Measurements from ENCODE around the gene PVR. TPM values are rescaled to one million over a fixed set of nuclear protein-coding genes. Genes with fewer than 3 reads are reported as not detected.

The PVR gene
- total RNA-seq, 1 donor from 2014 or later = 15.7 TPM

DNA sequence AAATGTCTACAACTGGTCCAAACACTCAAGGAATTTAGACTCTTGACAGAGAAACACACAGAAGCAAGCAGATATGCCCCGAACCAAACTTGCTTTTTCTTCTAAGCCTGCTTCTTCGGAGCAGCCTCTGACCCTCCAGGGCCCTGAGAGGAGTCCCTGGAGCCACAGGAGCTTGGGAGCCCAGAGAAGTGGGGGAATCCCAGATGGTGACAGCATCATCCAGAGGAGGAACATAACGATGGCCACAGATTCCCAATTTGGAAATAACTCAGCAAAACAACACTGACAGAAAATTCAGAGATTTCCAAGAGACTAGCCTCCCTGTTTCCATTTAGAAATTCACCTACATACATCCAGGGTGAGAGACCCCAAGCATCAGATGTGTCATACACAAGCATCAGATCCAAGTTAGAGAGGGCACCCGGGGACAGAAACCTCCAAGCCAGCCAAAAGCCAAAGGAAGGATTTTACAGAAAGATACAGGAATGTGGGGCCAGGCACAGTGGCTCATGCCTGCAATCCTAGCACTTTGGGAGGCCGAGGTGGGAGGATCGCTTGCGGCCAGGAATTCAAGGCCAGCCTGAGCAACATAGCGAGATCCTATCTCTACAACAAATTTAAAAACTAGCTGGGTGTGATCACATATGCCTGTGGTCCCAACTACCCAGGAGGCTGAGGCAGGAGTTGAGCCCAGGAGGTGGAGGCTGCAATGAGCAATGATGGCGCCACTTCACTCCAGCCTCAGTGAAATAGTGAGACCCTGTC is 2.0 kb upstream of the PVR start:
- Histone ChIP-seq H3K9ac (ENCODE audit: low read depth in 1 of 3, low read length in 3 of 3) (no peak overlapping the region), H3K4me1 (ENCODE audit: control insufficient read depth in 3 of 3, insufficient read depth in 3 of 3, low read length in 3 of 3) (peaks cover 13 to 35% (median 26%) of the 10 kb centered on the region in 3 donors), H3K27ac (ENCODE audit: low read depth, low read length) (no peak overlapping the region), H3K27me3 (ENCODE audit: control insufficient read depth in 3 of 3, insufficient read depth in 3 of 3, low read length in 3 of 3) (no peaks in the 10 kb centered on the region), H3K4me3 (ENCODE audit: low read length in 3 of 3) (no peak overlapping the region), H3K9me3 (ENCODE audit: control insufficient read depth in 3 of 3, low read length in 3 of 3) (no peaks in the 10 kb centered on the region), H3K36me3 (ENCODE audit: control insufficient read depth in 3 of 3, insufficient read depth in 3 of 3, low read length in 3 of 3) (peaks cover 0 to 2% (median 0%) of the 10 kb centered on the region in 3 donors)

DNA sequence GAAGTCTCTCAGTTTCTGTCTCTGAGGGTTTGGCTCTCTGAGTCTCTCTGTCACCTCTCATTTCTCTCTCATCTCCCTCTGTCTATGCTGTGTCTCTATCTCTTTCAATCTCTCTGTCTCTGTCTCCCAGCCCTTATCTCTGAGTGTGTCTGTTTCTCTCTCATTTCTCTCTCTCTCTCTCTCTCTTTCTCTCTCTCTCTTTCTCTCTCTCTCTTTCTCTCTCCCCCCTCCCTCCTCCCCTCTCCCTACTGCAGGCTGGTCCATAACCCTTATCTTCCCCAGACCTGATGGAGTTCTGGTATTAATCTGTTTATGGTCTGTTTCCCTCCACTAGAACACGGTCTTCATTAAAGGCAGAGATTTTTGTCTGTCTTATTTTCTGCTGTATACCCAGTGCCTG is 1.3 kb upstream of the PVR start:
- no peaks in the 10 kb centered on the region for H3K27me3 ChIP-seq (ENCODE audit: control insufficient read depth in 3 of 3, insufficient read depth in 3 of 3, low read length in 3 of 3)
- H3K9ac ChIP-seq (ENCODE audit: low read depth in 1 of 3, low read length in 3 of 3) = no peak overlapping the region
- no peak overlapping the region for H3K27ac ChIP-seq (ENCODE audit: low read depth, low read length)
- H3K4me3 ChIP-seq (ENCODE audit: low read length in 3 of 3) = no peak overlapping the region
- H3K36me3 ChIP-seq (ENCODE audit: control insufficient read depth in 3 of 3, insufficient read depth in 3 of 3, low read length in 3 of 3) = peaks cover 0 to 2% (median 2%) of the 10 kb centered on the region in 3 donors
- H3K4me1 ChIP-seq (ENCODE audit: control insufficient read depth in 3 of 3, insufficient read depth in 3 of 3, low read length in 3 of 3) = peaks cover 18 to 39% (median 30%) of the 10 kb centered on the region in 3 donors
- no peaks in the 10 kb centered on the region for H3K9me3 ChIP-seq (ENCODE audit: control insufficient read depth in 3 of 3, low read length in 3 of 3)

- Histone ChIP-seq H3K36me3 (ENCODE audit: control insufficient read depth in 3 of 3, insufficient read depth in 3 of 3, low read length in 3 of 3) (peaks cover 0 to 3% (median 2%) of the 10 kb centered on the region in 3 donors), H3K4me1 (ENCODE audit: control insufficient read depth in 3 of 3, insufficient read depth in 3 of 3, low read length in 3 of 3) (peaks cover 36 to 57% (median 46%) of the 10 kb centered on the region in 3 donors), H3K9ac (ENCODE audit: low read depth in 1 of 3, low read length in 3 of 3) (peak overlapping the region; percentile 81 to 90 (median 85)), H3K4me3 (ENCODE audit: low read length in 3 of 3) (peak overlapping the region; percentile 86 to 94 (median 91)), H3K27ac (ENCODE audit: low read depth, low read length) (peak overlapping the region; percentile 87), H3K27me3 (ENCODE audit: control insufficient read depth in 3 of 3, insufficient read depth in 3 of 3, low read length in 3 of 3) (no peaks in the 10 kb centered on the region), H3K9me3 (ENCODE audit: control insufficient read depth in 3 of 3, low read length in 3 of 3) (no peaks in the 10 kb centered on the region)
These were observed 799 bp downstream of the PVR start for GRCh38 chr19:44644402-44645016.

DNA sequence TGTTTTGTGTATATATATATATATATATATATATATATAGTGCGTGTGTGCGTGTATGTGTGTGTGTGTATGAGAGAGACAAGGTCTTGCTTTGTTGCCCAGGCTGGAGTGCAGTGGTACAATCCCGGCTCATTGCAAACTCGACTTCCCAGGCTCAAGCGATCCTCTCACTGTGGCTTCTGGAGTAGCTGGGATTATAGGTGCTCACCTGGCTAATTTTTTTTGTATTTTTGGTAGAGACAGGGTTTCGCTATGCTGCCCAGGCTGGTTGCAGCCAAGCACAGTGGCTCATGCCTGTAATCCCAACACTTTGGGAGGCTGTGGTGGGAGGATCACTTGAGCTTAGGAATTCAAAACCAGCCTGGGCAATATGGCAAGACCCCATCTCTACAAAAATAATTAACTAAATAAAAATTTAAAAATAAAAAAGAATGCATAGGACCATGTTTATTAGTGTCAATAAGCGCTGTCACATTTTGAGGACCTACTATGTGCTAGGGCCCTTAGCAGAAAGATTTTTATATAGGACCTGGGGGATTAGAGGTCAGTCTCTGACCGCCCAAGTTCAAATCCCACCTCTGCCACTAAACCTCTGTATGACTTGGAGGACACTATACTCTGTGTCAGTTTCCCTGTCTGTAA is 1.8 kb downstream of the PVR start:
- H3K4me3 ChIP-seq (ENCODE audit: low read length in 3 of 3) = no peak overlapping the region
- H3K27ac ChIP-seq (ENCODE audit: low read depth, low read length) = no peak overlapping the region
- H3K9me3 ChIP-seq (ENCODE audit: control insufficient read depth in 3 of 3, low read length in 3 of 3) = no peaks in the 10 kb centered on the region

GRCh38 chr19:44646049-44646416 is 2.3 kb downstream of the PVR start:
- H3K9me3 ChIP-seq (ENCODE audit: control insufficient read depth in 3 of 3, low read length in 3 of 3) = no peaks in the 10 kb centered on the region
- peaks cover 36 to 57% (median 39%) of the 10 kb centered on the region in 3 donors for H3K4me1 ChIP-seq (ENCODE audit: control insufficient read depth in 3 of 3, insufficient read depth in 3 of 3, low read length in 3 of 3)
- H3K4me3 ChIP-seq (ENCODE audit: low read length in 3 of 3) = no peak overlapping the region
- no peak overlapping the region for H3K27ac ChIP-seq (ENCODE audit: low read depth, low read length)
- H3K9ac ChIP-seq (ENCODE audit: low read depth in 1 of 3, low read length in 3 of 3) = no peak overlapping the region
- H3K27me3 ChIP-seq (ENCODE audit: control insufficient read depth in 3 of 3, insufficient read depth in 3 of 3, low read length in 3 of 3) = no peaks in the 10 kb centered on the region
- peaks cover 13 to 16% (median 15%) of the 10 kb centered on the region in 3 donors for H3K36me3 ChIP-seq (ENCODE audit: control insufficient read depth in 3 of 3, insufficient read depth in 3 of 3, low read length in 3 of 3)

More for the DNA sequence above, 1.8 kb downstream of the PVR start:
- H3K27me3 ChIP-seq (ENCODE audit: control insufficient read depth in 3 of 3, insufficient read depth in 3 of 3, low read length in 3 of 3) = no peaks in the 10 kb centered on the region
- H3K9ac ChIP-seq (ENCODE audit: low read depth in 1 of 3, low read length in 3 of 3) = no peak overlapping the region
- H3K36me3 ChIP-seq (ENCODE audit: control insufficient read depth in 3 of 3, insufficient read depth in 3 of 3, low read length in 3 of 3) = peaks cover 10 to 12% (median 11%) of the 10 kb centered on the region in 3 donors
- peaks cover 41 to 62% (median 42%) of the 10 kb centered on the region in 3 donors for H3K4me1 ChIP-seq (ENCODE audit: control insufficient read depth in 3 of 3, insufficient read depth in 3 of 3, low read length in 3 of 3)

DNA sequence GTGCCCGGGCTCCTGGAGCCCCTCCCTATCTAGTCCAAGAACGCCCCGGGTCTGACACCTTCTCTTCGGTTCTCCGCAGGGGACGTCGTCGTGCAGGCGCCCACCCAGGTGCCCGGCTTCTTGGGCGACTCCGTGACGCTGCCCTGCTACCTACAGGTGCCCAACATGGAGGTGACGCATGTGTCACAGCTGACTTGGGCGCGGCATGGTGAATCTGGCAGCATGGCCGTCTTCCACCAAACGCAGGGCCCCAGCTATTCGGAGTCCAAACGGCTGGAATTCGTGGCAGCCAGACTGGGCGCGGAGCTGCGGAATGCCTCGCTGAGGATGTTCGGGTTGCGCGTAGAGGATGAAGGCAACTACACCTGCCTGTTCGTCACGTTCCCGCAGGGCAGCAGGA is 3.4 kb downstream of the PVR start:
- H3K4me1 ChIP-seq (ENCODE audit: control insufficient read depth in 3 of 3, insufficient read depth in 3 of 3, low read length in 3 of 3) = peaks cover 31 to 57% (median 39%) of the 10 kb centered on the region in 3 donors
- peak overlapping the region; percentile 52 for H3K27ac ChIP-seq (ENCODE audit: low read depth, low read length)
- no peaks in the 10 kb centered on the region for H3K27me3 ChIP-seq (ENCODE audit: control insufficient read depth in 3 of 3, insufficient read depth in 3 of 3, low read length in 3 of 3)
- H3K9me3 ChIP-seq (ENCODE audit: control insufficient read depth in 3 of 3, low read length in 3 of 3) = no peaks in the 10 kb centered on the region
- peaks cover 20 to 22% (median 21%) of the 10 kb centered on the region in 3 donors for H3K36me3 ChIP-seq (ENCODE audit: control insufficient read depth in 3 of 3, insufficient read depth in 3 of 3, low read length in 3 of 3)
- peak overlapping the region in 2 of 3 donors; percentile 55 to 68 for H3K9ac ChIP-seq (ENCODE audit: low read depth in 1 of 3, low read length in 3 of 3)
- H3K4me3 ChIP-seq (ENCODE audit: low read length in 3 of 3) = peak overlapping the region; percentile 23 to 58 (median 55)

DNA sequence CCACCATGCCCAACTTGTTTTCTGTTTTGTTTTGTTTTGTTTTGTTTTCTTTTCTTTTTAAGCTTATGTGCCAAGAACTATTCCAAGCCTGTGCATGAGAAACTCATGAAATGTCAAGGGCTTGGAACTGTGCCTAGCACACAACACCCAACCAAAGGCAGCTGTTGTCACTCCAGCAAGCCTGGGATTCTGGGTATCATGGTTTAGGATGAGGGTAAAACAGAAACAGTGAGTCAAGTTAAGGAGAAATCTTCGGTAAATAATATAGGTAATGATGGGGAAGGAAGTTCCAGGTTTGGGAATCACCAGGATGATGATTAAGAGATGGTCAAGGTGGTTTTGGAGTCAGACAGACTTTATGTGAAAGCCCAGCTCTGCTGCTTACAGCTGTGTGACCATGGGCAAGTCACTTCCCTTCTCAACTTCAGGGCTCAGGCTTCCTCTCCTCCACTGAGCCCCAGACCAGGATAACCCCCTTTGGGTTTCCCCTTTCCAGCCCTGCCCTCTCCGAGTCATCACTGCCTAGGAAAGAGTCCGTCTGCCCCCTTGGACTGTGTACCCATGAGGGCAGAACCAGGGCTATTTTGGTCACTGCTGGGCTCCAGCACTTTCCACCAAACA is 5.0 kb downstream of the PVR start:
- Histone ChIP-seq H3K4me1 (ENCODE audit: control insufficient read depth in 3 of 3, insufficient read depth in 3 of 3, low read length in 3 of 3) (peaks cover 27 to 52% (median 37%) of the 10 kb centered on the region in 3 donors), H3K4me3 (ENCODE audit: low read length in 3 of 3) (peak overlapping the region in 1 of 3 donors; percentile 17), H3K36me3 (ENCODE audit: control insufficient read depth in 3 of 3, insufficient read depth in 3 of 3, low read length in 3 of 3) (peaks cover 29 to 33% (median 32%) of the 10 kb centered on the region in 3 donors), H3K27me3 (ENCODE audit: control insufficient read depth in 3 of 3, insufficient read depth in 3 of 3, low read length in 3 of 3) (no peaks in the 10 kb centered on the region), H3K9me3 (ENCODE audit: control insufficient read depth in 3 of 3, low read length in 3 of 3) (no peaks in the 10 kb centered on the region), H3K9ac (ENCODE audit: low read depth in 1 of 3, low read length in 3 of 3) (peak overlapping the region; percentile 29 to 54 (median 33)), H3K27ac (ENCODE audit: low read depth, low read length) (peak overlapping the region; percentile 66)

- H3K36me3 ChIP-seq (ENCODE audit: control insufficient read depth in 3 of 3, insufficient read depth in 3 of 3, low read length in 3 of 3) = peaks cover 33 to 34% (median 33%) of the 10 kb centered on the region in 3 donors
- no peaks in the 10 kb centered on the region for H3K9me3 ChIP-seq (ENCODE audit: control insufficient read depth in 3 of 3, low read length in 3 of 3)
- no peaks in the 10 kb centered on the region for H3K27me3 ChIP-seq (ENCODE audit: control insufficient read depth in 3 of 3, insufficient read depth in 3 of 3, low read length in 3 of 3)
- H3K9ac ChIP-seq (ENCODE audit: low read depth in 1 of 3, low read length in 3 of 3) = peak overlapping the region in 1 of 3 donors; percentile 25
- no peak overlapping the region for H3K4me3 ChIP-seq (ENCODE audit: low read length in 3 of 3)
- H3K27ac ChIP-seq (ENCODE audit: low read depth, low read length) = peak overlapping the region; percentile 66
- peaks cover 23 to 58% (median 33%) of the 10 kb centered on the region in 3 donors for H3K4me1 ChIP-seq (ENCODE audit: control insufficient read depth in 3 of 3, insufficient read depth in 3 of 3, low read length in 3 of 3)
These were observed 6.0 kb downstream of the PVR start for GRCh38 chr19:44649578-44650145.

DNA sequence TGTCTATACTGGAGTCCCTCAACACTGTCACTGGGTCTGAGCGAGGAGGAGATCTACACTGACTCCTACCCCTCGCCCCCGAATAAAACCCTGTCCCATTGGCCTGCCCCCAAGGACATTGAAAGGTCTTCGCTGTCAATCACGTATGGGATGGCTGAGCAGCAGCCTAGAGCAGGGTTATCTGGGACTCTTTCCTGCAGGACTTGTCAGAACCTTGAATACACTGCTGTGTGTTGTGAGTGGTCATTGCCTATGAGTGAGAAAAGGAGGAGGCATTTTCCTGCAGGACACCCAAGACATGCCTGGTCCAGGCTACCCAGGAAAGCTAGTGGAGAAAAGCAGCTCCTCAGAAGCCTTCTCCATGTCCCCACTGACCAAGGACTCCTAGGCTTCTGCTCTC is 9.6 kb downstream of the PVR start:
- peaks cover 45 to 54% (median 50%) of the 10 kb centered on the region in 3 donors for H3K36me3 ChIP-seq (ENCODE audit: control insufficient read depth in 3 of 3, insufficient read depth in 3 of 3, low read length in 3 of 3)
- H3K4me1 ChIP-seq (ENCODE audit: control insufficient read depth in 3 of 3, insufficient read depth in 3 of 3, low read length in 3 of 3) = peaks cover 11 to 30% (median 20%) of the 10 kb centered on the region in 3 donors
- H3K27me3 ChIP-seq (ENCODE audit: control insufficient read depth in 3 of 3, insufficient read depth in 3 of 3, low read length in 3 of 3) = no peaks in the 10 kb centered on the region
- no peak overlapping the region for H3K9ac ChIP-seq (ENCODE audit: low read depth in 1 of 3, low read length in 3 of 3)
- no peak overlapping the region for H3K4me3 ChIP-seq (ENCODE audit: low read length in 3 of 3)
- H3K9me3 ChIP-seq (ENCODE audit: control insufficient read depth in 3 of 3, low read length in 3 of 3) = no peaks in the 10 kb centered on the region
- no peak overlapping the region for H3K27ac ChIP-seq (ENCODE audit: low read depth, low read length)

Measured in skeletal muscle tissue (tissue), 4 donors.